DMS153 treated with DMSO at 0.1 percent for 48 hours (cell line): ENCODE data around the gene TBC1D2B.

Source experiments
- DNase-seq: peaks from one replicate; lab custom pipeline; 2025; ENCODE audit not compliant: unreplicated experiment; lab: John Stamatoyannopoulos, UW

The TBC1D2B gene

GRCh38 chr15:78035861-78036476, 41.5 kb downstream of the TBC1D2B start:
- no peak for DNase-seq

- no peak for DNase-seq
These were observed 42.2 kb downstream of the TBC1D2B start for GRCh38 chr15:78035321-78035751.

GRCh38 chr15:78034495-78035191, 42.9 kb downstream of the TBC1D2B start:
- DNase-seq: no peak

- DNase-seq: no peak
These were observed 43.6 kb downstream of the TBC1D2B start for GRCh38 chr15:78033864-78034263.

GRCh38 chr15:78032671-78033070, 44.8 kb downstream of the TBC1D2B start:
- DNase-seq: no peak

- DNase-seq: no peak
These were observed 52.6 kb downstream of the TBC1D2B start for GRCh38 chr15:78024883-78025282.

- DNase-seq: no peak
These were observed 53.0 kb downstream of the TBC1D2B start for GRCh38 chr15:78024519-78024870.

- no peak for DNase-seq
These were observed 53.5 kb downstream of the TBC1D2B start for GRCh38 chr15:78023865-78024518.

GRCh38 chr15:78023081-78023665, 54.3 kb downstream of the TBC1D2B start:
- no peak for DNase-seq

- DNase-seq: no peak
These were observed 55.8 kb downstream of the TBC1D2B start for GRCh38 chr15:78021761-78022160.

- DNase-seq: no peak
These were observed 57.5 kb downstream of the TBC1D2B start for GRCh38 chr15:78020007-78020406.

GRCh38 chr15:78018946-78019644, 58.4 kb downstream of the TBC1D2B start:
- DNase-seq: no peak

- DNase-seq: no peak
These were observed 59.1 kb downstream of the TBC1D2B start for GRCh38 chr15:78018445-78018844.

- DNase-seq: no peak
These were observed 60.7 kb downstream of the TBC1D2B start for GRCh38 chr15:78016860-78017259.

- no peak for DNase-seq
These were observed 64.9 kb downstream of the TBC1D2B start for GRCh38 chr15:78012643-78013077.

- DNase-seq: no peak
These were observed 67.4 kb downstream of the TBC1D2B start for GRCh38 chr15:78010067-78010466.

- no peak for DNase-seq
These were observed 69.3 kb downstream of the TBC1D2B start for GRCh38 chr15:78007964-78008886.

GRCh38 chr15:78007211-78007931, 70.1 kb downstream of the TBC1D2B start:
- no peak for DNase-seq

GRCh38 chr15:78006567-78007205, 70.8 kb downstream of the TBC1D2B start:
- no peak for DNase-seq
